Kidney epithelial cell (primary cell): ENCODE measurements around the gene HOGA1. TPM values are rescaled to one million over a fixed set of nuclear protein-coding genes. Genes with fewer than 3 reads are reported as not detected.

Experiments
- DNase-seq: peaks from one replicate; pipeline ENCODE4 v3.0.0-alpha.2; 2010; ENCODE audit warnings: low read depth
- H3K27me3 ChIP-seq: 2 replicates; pipeline ENCODE4 v1.6.0; 2011; ENCODE audit warnings: low read length; ENCODE audit not compliant: control insufficient read depth, insufficient read depth
- H3K36me3 ChIP-seq: 2 replicates; pipeline ENCODE4 v1.5.1; 2011; ENCODE audit warnings: low read length; ENCODE audit not compliant: control insufficient read depth, insufficient read depth
- H3K4me3 ChIP-seq: 2 replicates; pipeline ENCODE4 v1.5.1; 2011; ENCODE audit warnings: low read depth, mild to moderate bottlenecking, control low read depth, low read length
- CTCF ChIP-seq: IDR thresholded peaks from 2 replicates; pipeline ENCODE4 v1.5.1; 2011; ENCODE audit warnings: mild to moderate bottlenecking, moderate library complexity, low read length, control low read depth, inconsistent platforms; ENCODE audit not compliant: insufficient read depth, poor library complexity, severe bottlenecking
- total RNA-seq: library from RNA; depleted of rRNA; stranded (reverse); fragments of >200 nt; gene quantifications from 2 replicates; pipeline ENCODE4 v1.2.3, GENCODE V29; 2015

Gene HOGA1
- total RNA-seq, 1 donor from 2014 or later: 3.4 TPM

DNA sequence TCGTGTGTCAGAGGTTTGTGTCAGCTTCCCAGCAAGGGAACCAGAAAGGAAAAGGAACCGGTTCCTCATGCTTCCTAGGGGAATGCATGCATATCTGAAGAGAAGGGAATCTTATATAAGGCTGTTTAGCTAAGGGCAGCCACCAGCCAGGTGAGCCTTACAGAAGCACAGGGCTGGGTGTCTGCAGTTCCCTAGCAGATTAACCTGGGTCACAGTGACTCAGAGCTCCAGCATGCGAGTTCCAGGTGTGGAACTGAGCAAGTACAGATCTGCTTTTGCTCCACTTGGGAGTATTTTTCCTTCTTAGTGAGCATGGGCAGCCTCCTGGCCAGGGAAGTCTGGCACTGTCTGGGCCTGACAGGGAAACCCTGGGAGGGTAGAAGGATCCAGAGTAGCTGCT, 12.6 kb upstream of the HOGA1 start:
- peaks cover 1% of the 10 kb centered on the region for H3K36me3 ChIP-seq
- DNase-seq: peak; percentile 50
- no peak for TF ChIP-seq CTCF
- no peaks in the 10 kb centered on the region for H3K27me3 ChIP-seq
- no peak overlapping the region for H3K4me3 ChIP-seq

GRCh38 chr10:97572214-97572989, 11.8 kb upstream of the HOGA1 start, which contains the start of gene ANKRD2:
Gene ANKRD2, plus strand, starts transcription at chr10:97572779. Its CDS starts 10 bp downstream, at chr10:97572789.
- DNase-seq: no peak
- Histone ChIP-seq H3K27me3 (no peaks in the 10 kb centered on the region), H3K4me3 (no peak within 1 kb of the TSS), H3K36me3 (peaks cover 1% of the 10 kb centered on the region)
- TF ChIP-seq CTCF: peak; percentile 94

DNA sequence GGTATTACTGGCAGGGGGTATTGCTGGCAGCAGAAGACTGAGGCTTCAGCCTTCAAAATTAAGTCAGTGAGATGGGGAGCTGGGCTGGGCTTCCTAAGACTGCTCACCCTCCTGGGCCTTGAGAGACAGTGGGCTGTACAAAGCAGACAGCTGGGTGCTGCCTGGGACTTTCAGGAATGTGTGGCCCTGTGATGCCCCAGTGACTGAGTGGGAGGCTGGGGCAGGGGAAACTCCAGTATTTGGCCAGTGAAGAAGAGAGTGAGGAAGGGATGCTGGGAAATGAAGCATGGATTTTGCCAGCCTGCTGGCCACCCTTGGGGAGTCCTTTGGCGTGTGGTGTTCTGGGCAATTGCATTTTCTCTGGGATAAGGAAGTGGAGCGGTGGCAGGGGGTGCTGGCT, 11.2 kb upstream of the HOGA1 start:
- no peak for DNase-seq
- no peaks in the 10 kb centered on the region for H3K27me3 ChIP-seq
- no peak overlapping the region for H3K4me3 ChIP-seq
- no peak for TF ChIP-seq CTCF
- H3K36me3 ChIP-seq: peaks cover 1% of the 10 kb centered on the region

- no peaks in the 10 kb centered on the region for H3K27me3 ChIP-seq
- no peak for DNase-seq
- H3K36me3 ChIP-seq: peaks cover 1% of the 10 kb centered on the region
- TF ChIP-seq CTCF: no peak
- no peak overlapping the region for H3K4me3 ChIP-seq
Measured at GRCh38 chr10:97573672-97574071, 10.5 kb upstream of the HOGA1 start.

DNA sequence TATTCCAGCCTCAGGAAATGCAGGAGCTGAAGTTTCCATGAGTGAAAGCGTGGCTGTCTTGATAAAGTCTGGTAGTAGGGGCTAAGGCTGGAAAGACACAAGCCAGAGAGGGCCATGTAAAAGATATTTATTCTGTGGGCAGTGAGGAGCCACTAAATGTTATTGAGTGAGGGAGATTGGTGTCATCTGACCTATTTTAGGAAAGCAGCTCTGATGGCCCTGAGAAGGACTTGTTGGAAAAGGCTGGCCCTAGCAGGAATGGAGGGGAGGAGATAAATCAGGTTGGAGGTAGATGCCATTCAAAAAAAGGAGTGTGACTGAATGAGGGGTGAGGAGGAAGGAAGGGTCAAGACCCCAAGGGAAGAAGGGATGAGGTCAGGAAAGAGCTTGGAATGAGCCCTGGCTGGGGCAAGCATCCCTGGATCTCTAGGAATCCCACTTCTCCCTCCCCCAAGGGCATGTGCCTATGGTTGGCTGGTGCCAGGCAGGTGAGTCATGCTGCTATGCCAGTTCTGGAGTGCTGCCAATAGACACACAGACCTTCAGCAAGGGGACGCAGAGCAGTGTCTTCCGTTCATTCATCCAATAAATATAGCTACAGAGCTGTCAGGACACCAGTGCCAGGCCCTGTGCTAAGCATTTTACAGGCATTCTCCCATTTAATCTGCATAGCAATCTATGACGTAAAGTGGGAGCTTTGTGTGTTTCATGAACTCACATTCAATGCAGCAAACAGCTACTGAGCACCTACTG, 9.6 kb upstream of the HOGA1 start:
- no peak overlapping the region for H3K4me3 ChIP-seq
- peaks cover 1% of the 10 kb centered on the region for H3K36me3 ChIP-seq
- peak; percentile 94 for DNase-seq
- no peaks in the 10 kb centered on the region for H3K27me3 ChIP-seq
- no peak for TF ChIP-seq CTCF
